ENCODE data around the gene NACA2.

NACA2 gene

GRCh38 chr17:61542027-61542426, 49.0 kb downstream of the NACA2 start:
- no peak overlapping the region for H3K9ac ChIP-seq (ENCODE audit: low read length)
- peaks cover 6% of the 10 kb centered on the region for H3K9me3 ChIP-seq (ENCODE audit: low read length)
- no peaks in the 10 kb centered on the region for H3K36me3 ChIP-seq (ENCODE audit: insufficient read depth, low read length)
- no peak overlapping the region for H3K27ac ChIP-seq (ENCODE audit: low read depth, low read length)
- no peak overlapping the region for H3K4me3 ChIP-seq (ENCODE audit: low read depth in 1 of 2, low read length in 2 of 2)
- H3K27me3 ChIP-seq (ENCODE audit: control insufficient read depth in 1 of 2, insufficient read depth in 2 of 2, low read length in 2 of 2) = no peaks in the 10 kb centered on the region
- no peaks in the 10 kb centered on the region for H3K4me1 ChIP-seq (ENCODE audit: insufficient read depth, low read length)

- no peak overlapping the region for H3K27ac ChIP-seq (ENCODE audit: low read depth, low read length)
- no peak overlapping the region for H3K4me3 ChIP-seq (ENCODE audit: low read depth in 1 of 2, low read length in 2 of 2)
- H3K4me1 ChIP-seq (ENCODE audit: insufficient read depth, low read length) = no peaks in the 10 kb centered on the region
- H3K9ac ChIP-seq (ENCODE audit: low read length) = no peak overlapping the region
- H3K27me3 ChIP-seq (ENCODE audit: control insufficient read depth in 1 of 2, insufficient read depth in 2 of 2, low read length in 2 of 2) = no peaks in the 10 kb centered on the region
- no peaks in the 10 kb centered on the region for H3K36me3 ChIP-seq (ENCODE audit: insufficient read depth, low read length)
- peaks cover 6% of the 10 kb centered on the region for H3K9me3 ChIP-seq (ENCODE audit: low read length)
These were observed 50.1 kb downstream of the NACA2 start for GRCh38 chr17:61540874-61541273.
